Smooth muscle cell (in vitro differentiated cells): ENCODE data around the gene RNF26. TPM values are rescaled to one million over a fixed set of nuclear protein-coding genes. Genes with fewer than 3 reads are reported as not detected.

Source experiments
- DNase-seq: peaks from one replicate; lab custom pipeline; 2025; ENCODE audit not compliant: unreplicated experiment; lab: John Stamatoyannopoulos, UW
- H2AFZ ChIP-seq: fragments of 200-600 bp; sonication (generic); 2 replicates; pipeline ENCODE4 v1.6.0; 2016; ENCODE audit warnings: antibody characterized with exemption, low read depth, mild to moderate bottlenecking
- H3F3A ChIP-seq: fragments of 200-600 bp; sonication (generic); 2 replicates; pipeline ENCODE4 v1.6.0; 2017; ENCODE audit warnings: antibody characterized with exemption, low read depth
- H3K27ac ChIP-seq: fragments of 200-600 bp; sonication (generic); 2 replicates; pipeline ENCODE4 v1.5.1; 2016; ENCODE audit warnings: low read depth, mild to moderate bottlenecking
- H3K27me3 ChIP-seq: fragments of 200-600 bp; sonication (generic); 2 replicates; pipeline ENCODE4 v1.6.1; 2016; ENCODE audit warnings: low read depth, mild to moderate bottlenecking
- H3K36me3 ChIP-seq: fragments of 200-600 bp; sonication (generic); 2 replicates; pipeline ENCODE4 v1.5.1; 2016; ENCODE audit warnings: low read depth
- H3K4me1 ChIP-seq: fragments of 200-600 bp; sonication (generic); 2 replicates; pipeline ENCODE4 v1.5.1; 2016; ENCODE audit warnings: low read depth
- H3K4me2 ChIP-seq: fragments of 200-600 bp; sonication (generic); 2 replicates; pipeline ENCODE4 v1.6.0; 2016; ENCODE audit warnings: mild to moderate bottlenecking
- H3K4me3 ChIP-seq: fragments of 200-600 bp; sonication (generic); 2 replicates; pipeline ENCODE4 v1.5.1; 2016; ENCODE audit warnings: mild to moderate bottlenecking
- H3K79me2 ChIP-seq: fragments of 200-600 bp; sonication (generic); 2 replicates; pipeline ENCODE4 v1.6.0; 2016; ENCODE audit warnings: low read depth, mild to moderate bottlenecking
- H3K9ac ChIP-seq: fragments of 200-600 bp; sonication (generic); 2 replicates; pipeline ENCODE4 v1.6.0; 2016; ENCODE audit warnings: low read depth
- H3K9me3 ChIP-seq: fragments of 200-600 bp; sonication (generic); replicated peaks from 2 replicates; pipeline ENCODE4 v1.5.1; 2016; ENCODE audit warnings: low read depth
- H4K20me1 ChIP-seq: fragments of 200-600 bp; sonication (generic); 2 replicates; pipeline ENCODE4 v1.6.0; 2016; ENCODE audit warnings: low read depth
- WGBS: methylation state at CpG from one replicate; pipeline ENCODE4 v1.1.7; 2016; ENCODE audit warnings: low lambda C conversion rate; 5-methylcytosine and 5-hydroxymethylcytosine counted together
- polyA plus RNA-seq: library from polyadenylated mRNA; unstranded; fragments of >200 nt; fragmentation: Nextera tagmentation; extraction: Ambion mirVana; gene quantifications from 2 replicates; pipeline ENCODE4 v1.2.1, GENCODE V29; 2016
- total RNA-seq: library from RNA; depleted of rRNA; stranded (reverse); fragments of >200 nt; gene quantifications from 2 replicates; pipeline ENCODE4 v1.2.3, GENCODE V29; 2014
- TF ChIP-seq, protein P1 (sequence below): fragments of 200-600 bp; sonication (generic); IDR thresholded peaks from 2 replicates; pipeline ENCODE4 v1.5.1; 2017; ENCODE audit warnings: borderline replicate concordance, mild to moderate bottlenecking, antibody characterized with exemption; ENCODE audit not compliant: insufficient read depth, poor library complexity, severe bottlenecking

RNF26 gene
- total and polyA plus RNA-seq, 2 experiments from 2014 or later = 14.6 to 63.1 TPM

DNA sequence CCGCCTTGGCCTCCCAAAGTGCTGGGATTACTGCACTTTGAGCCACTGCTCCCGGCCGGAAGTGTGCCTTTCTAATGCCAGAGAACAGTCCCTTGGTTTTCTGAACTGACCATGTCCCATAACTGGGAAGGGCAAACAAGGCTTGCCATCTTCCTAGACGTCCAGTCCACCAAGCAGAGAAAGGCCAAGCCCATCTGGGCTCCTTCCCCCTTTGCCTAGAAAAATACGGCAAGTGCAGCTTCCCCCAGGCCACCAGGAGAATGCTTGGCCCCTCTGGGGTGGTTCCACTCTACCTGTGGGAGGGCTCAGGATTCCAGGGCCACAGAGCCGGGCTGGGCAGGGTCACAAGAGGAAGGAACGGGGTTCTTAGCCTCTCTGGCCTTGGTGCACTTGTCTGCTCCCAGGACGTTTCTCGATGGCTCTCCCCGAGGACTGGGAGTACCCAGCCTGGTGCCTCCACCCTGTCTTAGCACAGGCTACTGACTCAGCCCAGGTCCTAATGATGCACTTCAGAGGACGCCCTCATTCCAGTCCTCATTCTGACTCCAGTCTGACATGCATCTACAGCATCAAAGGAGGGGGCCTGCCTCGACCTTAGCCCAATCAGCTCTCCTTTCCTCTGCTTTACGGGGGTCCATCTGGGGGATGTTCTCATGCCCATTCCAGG, 46.0 kb downstream of the RNF26 start:
- Histone ChIP-seq H3K9me3 (no peaks in the 10 kb centered on the region), H3K27me3 (peaks cover 7% of the 10 kb centered on the region), H4K20me1 (no peaks in the 10 kb centered on the region), H3K4me2 (peak overlapping the region; percentile 93), H3K79me2 (no peaks in the 10 kb centered on the region), H3K4me1 (peaks cover 43% of the 10 kb centered on the region), H3K27ac (no peak overlapping the region), H3F3A (no peaks in the 10 kb centered on the region), H3K36me3 (no peaks in the 10 kb centered on the region), H2AFZ (no peak overlapping the region), H3K9ac (peak overlapping the region; percentile 65), H3K4me3 (peak overlapping the region; percentile 60)
- no peak for DNase-seq
- WGBS = 74% methylated on average over 13 of the region's 13 CpGs
- TF ChIP-seq, protein P1, sequence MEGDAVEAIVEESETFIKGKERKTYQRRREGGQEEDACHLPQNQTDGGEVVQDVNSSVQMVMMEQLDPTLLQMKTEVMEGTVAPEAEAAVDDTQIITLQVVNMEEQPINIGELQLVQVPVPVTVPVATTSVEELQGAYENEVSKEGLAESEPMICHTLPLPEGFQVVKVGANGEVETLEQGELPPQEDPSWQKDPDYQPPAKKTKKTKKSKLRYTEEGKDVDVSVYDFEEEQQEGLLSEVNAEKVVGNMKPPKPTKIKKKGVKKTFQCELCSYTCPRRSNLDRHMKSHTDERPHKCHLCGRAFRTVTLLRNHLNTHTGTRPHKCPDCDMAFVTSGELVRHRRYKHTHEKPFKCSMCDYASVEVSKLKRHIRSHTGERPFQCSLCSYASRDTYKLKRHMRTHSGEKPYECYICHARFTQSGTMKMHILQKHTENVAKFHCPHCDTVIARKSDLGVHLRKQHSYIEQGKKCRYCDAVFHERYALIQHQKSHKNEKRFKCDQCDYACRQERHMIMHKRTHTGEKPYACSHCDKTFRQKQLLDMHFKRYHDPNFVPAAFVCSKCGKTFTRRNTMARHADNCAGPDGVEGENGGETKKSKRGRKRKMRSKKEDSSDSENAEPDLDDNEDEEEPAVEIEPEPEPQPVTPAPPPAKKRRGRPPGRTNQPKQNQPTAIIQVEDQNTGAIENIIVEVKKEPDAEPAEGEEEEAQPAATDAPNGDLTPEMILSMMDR = no peak

DNA sequence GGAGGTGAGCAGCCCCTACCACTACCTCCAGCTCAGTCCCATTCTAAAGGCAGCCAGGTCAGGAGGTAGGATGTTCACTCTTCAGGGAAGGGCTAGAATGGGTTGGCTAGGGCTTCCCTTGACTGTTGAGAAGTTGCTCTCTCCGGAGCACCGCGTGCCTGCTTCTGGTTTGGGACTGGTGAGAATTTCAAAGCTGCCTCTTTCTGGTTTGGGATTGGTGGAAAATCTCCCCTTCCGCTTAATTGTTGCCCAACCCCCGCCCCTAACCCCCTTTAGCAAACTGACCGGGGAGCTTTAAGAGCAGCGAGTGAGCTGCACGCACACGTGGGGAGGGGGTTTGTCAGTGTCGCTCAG, 46.5 kb downstream of the RNF26 start:
- Histone ChIP-seq H3K4me1 (peaks cover 41% of the 10 kb centered on the region), H3K9ac (peak overlapping the region; percentile 65), H2AFZ (peak overlapping the region; percentile 85)

DNA sequence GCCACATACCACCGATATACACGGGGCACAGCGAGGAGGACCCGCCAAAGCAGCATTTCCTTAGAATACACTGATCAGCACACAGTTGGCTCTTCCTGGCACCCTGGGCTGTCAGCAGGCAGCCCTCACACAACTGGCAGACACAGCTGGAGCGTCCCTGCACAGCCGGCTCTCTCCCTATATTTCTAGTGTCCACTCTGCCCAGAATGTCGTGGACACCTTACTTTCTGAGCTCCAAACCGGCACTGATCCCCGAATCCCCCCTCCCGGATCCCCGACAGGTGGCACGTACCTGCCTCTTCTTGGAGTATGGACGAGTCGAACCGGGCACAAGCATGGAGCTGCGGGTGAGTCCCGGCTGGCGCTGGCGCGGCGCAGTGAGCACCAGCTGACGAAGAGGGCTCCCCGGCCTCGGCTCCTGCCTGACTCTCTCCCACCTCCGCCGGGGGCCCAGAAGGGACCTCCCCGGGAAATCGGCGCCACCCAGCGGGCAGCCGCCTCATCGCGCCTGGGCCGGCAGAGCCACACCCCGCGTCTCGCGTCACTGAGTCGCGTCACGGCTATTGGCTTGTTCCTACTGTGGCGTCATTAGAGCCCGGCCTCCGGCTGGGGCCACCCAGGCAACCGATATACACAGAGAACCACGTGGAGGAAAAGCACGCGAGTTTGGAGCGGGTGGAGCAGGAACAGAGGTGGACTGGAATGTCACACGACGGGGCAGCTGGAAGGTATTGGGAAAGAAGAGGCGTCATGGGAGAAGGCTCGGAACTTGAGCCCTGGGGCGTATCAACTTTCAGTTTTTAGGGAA, 47.1 kb downstream of the RNF26 start, which contains the start of gene USP2:
TSS of gene USP2 (minus strand) at position 510 of the 808 bp plus-strand sequence. CDS start 8,210 bp downstream, outside the sequence.
- Histone ChIP-seq H3K36me3 (no peaks in the 10 kb centered on the region), H3K4me2 (peak within 1 kb of the TSS; percentile 93), H3F3A (no peaks in the 10 kb centered on the region), H3K4me1 (peaks cover 35% of the 10 kb centered on the region), H3K4me3 (peak within 1 kb of the TSS; percentile 60), H4K20me1 (no peaks in the 10 kb centered on the region), H3K9me3 (no peaks in the 10 kb centered on the region), H3K27ac (peak within 1 kb of the TSS; percentile 27), H3K9ac (peak within 1 kb of the TSS; percentile 83), H2AFZ (peak within 1 kb of the TSS; percentile 85), H3K79me2 (no peaks in the 10 kb centered on the region), H3K27me3 (peaks cover 7% of the 10 kb centered on the region)
- peak; percentile 94 for DNase-seq
- 1% methylated on average over 53 of the region's 54 CpGs for WGBS
- TF ChIP-seq, protein P1 = peak; percentile 66

More for the DNA sequence above, 46.5 kb downstream of the RNF26 start:
- Histone ChIP-seq H3K36me3 (no peaks in the 10 kb centered on the region), H4K20me1 (no peaks in the 10 kb centered on the region), H3K79me2 (no peaks in the 10 kb centered on the region), H3F3A (no peaks in the 10 kb centered on the region), H3K27ac (no peak overlapping the region), H3K9me3 (no peaks in the 10 kb centered on the region), H3K4me2 (peak overlapping the region; percentile 93), H3K4me3 (peak overlapping the region; percentile 60), H3K27me3 (peaks cover 7% of the 10 kb centered on the region)
- WGBS = 5% methylated on average over 10 of the region's 10 CpGs
- DNase-seq = no peak
- TF ChIP-seq, protein P1 = no peak
